Superior temporal gyrus (tissue), 1 donor: Measurements from ENCODE around the gene MUC5B.

Experiments used
- DNase-seq: peaks from one replicate; pipeline ENCODE4 v3.0.0-alpha.2; 2016; ENCODE audit errors: extremely low spot score

Gene MUC5B

DNA sequence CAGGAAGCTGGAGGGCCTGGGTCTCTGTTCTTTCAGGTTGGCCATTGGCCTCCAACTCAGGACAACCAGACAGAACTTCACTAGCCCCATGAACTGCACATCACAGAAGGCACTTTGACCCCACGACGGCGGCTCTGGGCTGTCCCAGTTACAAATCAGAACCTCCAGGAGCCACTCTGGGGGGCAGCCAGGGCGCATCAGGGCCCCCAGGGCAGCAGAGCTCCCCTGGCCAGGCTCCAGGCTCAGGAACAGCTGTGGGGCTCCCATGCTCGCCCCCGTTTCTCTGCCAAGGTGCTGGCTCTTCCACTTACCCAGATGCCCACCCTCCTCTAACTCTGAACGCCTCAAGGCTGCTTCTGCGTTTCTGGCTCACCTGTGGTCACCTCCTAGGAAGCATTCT lies 61.0 kb downstream of the MUC5B start:
- no peak for DNase-seq

DNA sequence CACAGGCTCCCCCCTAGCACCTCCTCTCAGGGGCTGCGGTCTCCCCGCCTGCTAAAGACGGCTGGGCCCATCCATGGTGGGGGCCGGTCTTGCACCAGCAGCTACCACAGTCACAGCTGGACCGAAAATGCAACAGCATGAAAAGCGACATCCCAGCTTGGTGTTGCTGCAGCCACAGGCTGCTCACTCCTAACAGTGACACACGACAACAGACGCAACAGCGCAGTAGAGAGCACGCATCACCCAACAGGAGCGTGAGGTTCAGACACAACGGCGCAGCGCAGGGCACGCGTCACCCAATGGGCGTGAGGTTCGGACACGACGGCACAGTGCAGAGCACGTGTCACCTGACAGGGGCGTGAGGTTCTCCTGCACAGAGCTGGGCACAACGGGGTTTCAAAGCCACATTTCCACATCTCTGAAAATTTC lies 62.5 kb downstream of the MUC5B start:
- DNase-seq = no peak

DNA sequence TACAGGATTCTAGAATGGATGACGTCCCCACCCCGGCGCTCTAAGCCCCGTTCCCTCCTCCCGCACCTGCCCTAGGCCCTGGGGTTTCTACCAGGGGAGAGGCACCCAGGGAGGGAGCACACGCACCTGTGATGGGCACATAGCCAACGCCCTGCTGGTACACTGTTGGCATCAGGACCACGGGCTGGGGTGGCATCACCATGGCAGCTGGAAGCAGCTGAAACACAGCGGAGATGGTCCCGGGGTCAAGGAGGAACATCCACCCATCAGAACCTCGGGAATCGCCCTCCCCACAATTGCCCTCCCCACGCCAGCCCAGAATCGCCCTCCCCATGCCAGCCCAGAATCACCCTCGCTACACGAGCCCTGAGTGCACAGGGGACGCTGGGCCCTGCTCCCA lies 63.0 kb downstream of the MUC5B start:
- no peak for DNase-seq

DNA sequence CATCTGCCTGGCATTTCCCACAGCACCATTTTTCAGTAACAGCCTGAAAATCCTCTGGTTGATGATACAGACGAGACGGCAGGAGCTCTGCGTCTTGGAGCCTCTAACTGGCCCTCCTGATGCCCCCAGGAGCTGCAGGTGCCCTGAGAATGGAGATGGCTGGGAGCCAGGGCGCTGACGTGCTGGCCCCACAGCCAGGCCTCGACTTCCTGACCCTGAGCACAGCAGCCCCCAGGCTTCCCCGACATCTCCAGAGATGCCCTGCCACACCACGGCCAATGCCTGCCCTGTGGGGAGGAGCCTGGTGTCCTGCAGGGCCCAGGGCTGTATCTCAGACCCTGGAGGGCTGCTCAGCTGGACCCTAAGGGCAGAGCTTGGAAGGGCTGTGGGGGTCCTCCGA lies 65.1 kb downstream of the MUC5B start:
- DNase-seq = no peak

DNA sequence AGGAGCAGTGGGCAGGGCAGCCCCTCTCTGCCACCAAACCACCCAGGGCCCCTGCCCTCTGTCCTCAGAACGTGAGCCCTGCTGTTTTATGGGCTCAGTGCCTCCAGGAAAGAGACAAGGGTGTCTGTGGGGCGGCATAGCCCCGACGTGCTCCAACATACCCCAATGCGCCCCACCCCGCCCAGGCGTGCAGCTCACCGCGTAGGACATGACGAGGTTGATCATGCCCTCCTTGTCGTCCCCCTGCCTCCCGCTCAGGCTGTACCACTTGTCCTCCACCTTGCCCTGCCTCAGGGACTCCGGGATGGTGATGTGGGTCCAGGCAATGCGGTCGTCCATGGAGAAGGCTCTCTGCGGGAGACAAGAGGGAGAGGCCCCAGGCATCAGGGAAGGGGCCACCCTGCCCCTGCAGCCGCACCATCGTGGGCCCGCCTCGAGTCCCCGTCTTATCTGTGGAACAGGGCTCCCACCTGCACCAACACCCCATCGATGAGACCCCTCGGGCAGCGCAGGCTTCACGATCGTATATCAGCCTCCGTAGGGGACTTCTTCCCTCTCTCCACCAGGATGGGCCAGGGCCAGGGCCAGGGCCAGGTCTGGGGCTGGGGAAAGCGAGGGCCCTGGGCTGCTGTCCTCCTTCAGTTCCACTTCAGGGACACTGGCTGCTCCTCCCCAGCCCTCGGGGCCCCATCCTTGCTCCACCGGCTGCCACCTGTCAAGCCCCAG lies 65.7 kb downstream of the MUC5B start:
- no peak for DNase-seq

GRCh38 chr11:1289211-1289935 lies 66.5 kb downstream of the MUC5B start:
- no peak for DNase-seq

GRCh38 chr11:1290052-1291040 lies 67.5 kb downstream of the MUC5B start:
- DNase-seq = no peak

DNA sequence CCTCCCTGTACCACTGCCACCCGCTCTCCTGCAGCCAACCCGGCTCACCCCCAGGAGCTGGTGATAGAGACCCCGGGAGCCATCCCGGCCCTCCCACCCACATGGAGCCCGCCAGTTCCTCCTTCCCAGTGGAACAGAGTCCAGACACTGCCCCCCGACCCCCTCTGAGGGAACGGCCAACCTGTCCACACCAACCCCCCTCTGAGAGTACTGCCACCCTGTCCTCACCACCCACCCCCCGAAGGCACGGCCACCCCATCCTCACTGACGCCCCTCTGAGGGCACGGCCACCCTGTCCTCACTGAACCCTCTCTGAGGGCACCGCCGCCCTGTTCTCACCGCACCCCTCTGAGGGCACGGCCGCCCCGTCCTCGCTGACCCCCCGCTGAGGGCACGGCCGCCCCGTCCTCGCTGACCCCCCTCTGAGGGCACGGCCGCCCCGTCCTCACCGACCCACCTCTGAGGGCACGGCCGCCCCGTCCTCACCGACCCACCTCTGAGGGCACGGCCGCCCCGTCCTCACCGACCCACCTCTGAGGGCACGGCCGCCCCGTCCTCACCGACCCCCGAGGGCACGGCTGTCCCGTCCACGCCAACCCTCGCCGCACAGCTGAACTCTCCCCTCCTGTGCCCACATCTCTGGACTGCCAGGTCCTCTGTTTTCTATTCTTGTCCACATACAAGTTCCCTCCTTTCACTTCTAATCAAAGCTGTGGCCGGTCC lies 68.6 kb downstream of the MUC5B start:
- DNase-seq = no peak

DNA sequence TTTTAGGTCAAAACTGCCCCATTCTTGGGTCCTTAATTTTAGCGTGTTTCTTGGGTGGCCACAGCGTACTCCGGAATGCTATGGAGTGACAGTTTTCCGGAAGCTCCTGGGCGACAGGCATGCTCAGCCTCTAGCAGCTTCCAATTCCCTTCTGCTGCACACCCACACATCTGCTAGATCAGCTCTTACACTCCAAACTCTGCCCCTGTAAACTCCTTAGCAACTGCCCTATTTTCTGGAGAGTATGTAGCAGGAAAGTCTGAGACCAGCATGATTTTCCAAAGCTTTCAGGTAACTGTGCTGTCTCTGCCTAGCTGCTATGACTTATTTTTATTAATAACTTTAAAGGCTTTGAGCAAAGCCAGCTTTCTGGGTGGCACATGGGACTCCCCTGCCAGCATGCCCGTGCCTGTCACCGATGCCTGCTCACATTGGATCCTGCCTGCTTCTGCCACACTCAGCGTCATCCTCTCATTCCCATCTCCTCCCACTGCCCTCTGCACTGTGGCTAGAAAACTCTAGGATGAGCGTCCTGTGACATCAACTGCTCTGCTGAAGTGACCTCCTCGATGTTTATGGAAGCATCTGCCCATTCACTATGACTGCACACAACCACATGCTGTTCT lies 69.3 kb downstream of the MUC5B start:
- peak; percentile 56 for DNase-seq

- DNase-seq = no peak
Measured at GRCh38 chr11:1292644-1293618, 70.1 kb downstream of the MUC5B start.

GRCh38 chr11:1293619-1294015 lies 70.8 kb downstream of the MUC5B start:
- DNase-seq = no peak

- DNase-seq = no peak
Measured at GRCh38 chr11:1295086-1295485, 72.2 kb downstream of the MUC5B start.

DNA sequence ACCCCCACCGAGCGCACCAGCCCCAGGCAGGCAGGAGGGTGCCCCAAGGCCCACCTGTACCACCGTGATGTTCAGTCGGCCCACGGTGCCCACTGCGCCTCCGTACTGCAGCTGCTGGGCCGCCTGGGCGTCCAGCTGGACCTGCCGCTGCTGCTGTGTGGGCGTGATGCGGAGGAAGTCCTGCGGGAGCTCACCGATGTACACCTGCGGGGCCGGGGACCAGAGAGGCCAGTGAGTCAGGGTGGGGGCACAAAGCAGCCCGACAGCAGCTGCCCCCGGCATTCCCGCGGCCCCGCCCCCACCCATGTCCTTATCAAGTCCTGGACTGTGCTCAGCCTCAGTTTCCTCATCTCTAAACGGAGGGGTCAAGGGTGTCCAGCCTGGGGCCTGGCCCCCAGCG lies 72.7 kb downstream of the MUC5B start:
- no peak for DNase-seq

- no peak for DNase-seq
Measured at GRCh38 chr11:1296287-1296686, 73.4 kb downstream of the MUC5B start.

GRCh38 chr11:1297011-1297575 lies 74.2 kb downstream of the MUC5B start:
- no peak for DNase-seq

GRCh38 chr11:1297576-1298473 lies 75.0 kb downstream of the MUC5B start:
- no peak for DNase-seq

DNA sequence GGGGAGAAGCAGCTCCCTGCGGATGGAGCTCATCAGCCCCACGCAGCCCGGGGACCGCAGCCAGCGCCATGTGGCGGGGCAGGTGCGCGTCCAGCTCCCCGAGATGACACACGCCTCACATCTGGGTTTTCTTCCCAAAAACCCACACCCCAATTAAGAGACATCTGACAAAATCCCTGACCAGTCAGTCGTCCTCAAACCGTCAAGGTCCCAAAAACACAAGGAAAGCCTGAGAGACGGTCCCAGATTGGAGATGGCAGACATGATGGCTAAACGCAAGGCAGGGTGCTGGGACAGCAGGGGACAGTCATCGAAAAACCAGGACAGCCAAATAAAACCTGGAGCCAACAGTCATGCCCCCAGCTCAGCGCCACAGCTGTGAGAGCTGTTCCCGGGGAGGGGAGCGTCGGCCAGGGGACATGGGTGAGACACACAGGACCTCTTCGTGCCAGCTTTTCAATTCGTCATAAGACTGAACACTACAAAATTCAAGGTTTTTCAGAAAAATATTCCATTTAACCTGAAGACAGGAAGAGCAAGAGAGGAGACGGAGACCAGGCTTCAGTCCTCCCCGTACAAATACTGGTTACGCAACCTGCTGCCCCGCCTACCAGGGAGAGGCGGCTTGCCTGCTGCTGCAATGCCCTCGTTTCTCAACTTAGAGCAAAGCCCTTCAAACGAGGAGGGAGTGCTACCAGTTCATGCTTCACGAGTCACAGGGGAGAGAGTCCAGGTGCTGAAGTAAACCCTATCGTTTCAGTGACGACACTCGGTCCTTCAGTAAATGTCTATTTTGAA lies 76.0 kb downstream of the MUC5B start:
- peak; percentile 78 for DNase-seq

DNA sequence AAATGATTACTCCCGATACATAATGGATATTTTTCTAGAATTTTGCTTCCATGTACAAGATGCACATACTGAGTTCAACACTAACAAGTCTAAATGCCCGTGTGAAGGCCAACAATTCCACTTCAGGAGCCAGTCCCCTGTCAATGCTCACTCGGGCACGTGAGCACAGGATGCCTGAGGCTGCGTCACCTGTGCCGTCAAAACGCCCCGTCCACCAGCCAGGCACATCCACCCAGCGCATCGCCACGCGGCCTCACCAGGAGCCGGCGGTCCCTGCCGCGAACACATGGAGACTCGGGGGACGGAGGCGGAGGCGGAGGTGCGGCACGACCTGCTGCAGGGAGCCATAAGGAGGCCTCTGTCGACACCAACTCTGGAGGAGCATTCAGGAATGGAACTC lies 76.8 kb downstream of the MUC5B start:
- DNase-seq = no peak
